Naive thymus-derived CD4-positive, alpha-beta T cell (primary cell): ENCODE data around the gene PPP1R1B. TPM values are rescaled to one million over a fixed set of nuclear protein-coding genes. Genes with fewer than 3 reads are reported as not detected.
A peak's percentile ranks its signal among the peaks of the same experiment; 100 is the strongest.

Experiments
- ATAC-seq: fragments of 150-1000 bp; cut with Tn5 transposase; 2 replicates; pipeline ENCODE4 v1.10.0; 2021; ENCODE audit warnings: mild to moderate bottlenecking, moderate library complexity
- CTCF ChIA-PET: fragments of 350-600 bp; sonication (Branson Sonifier 250); formaldehyde crosslinking; loops from one replicate; lab custom pipeline; 2021; ENCODE audit warnings: antibody characterized with exemption; lab: Charles Lee
- POLR2A ChIA-PET: fragments of 350-600 bp; sonication (Branson Sonifier 250); formaldehyde crosslinking; loops from one replicate; lab custom pipeline; 2021; ENCODE audit warnings: antibody characterized with exemption, inconsistent platforms; lab: Charles Lee
- DNase-seq, 9 donors: peaks; one replicate each; pipeline versions ENCODE4 v3.0.0 to v3.0.0-alpha.2; 2020 to 2022; ENCODE audit warnings: mixed read lengths in 1 of 9
- H3K27ac ChIP-seq: one replicate; pipeline ENCODE4 v1.7.0; 2013; ENCODE audit warnings: mild to moderate bottlenecking, low read depth, low read length, moderate library complexity
- H3K27me3 ChIP-seq, 2 donors: one replicate each; pipeline ENCODE4 v1.7.0; 2013; ENCODE audit warnings: low read length in 2 of 2, mild to moderate bottlenecking in 2 of 2, moderate library complexity in 2 of 2; ENCODE audit not compliant: control insufficient read depth in 2 of 2, insufficient read depth in 2 of 2
- H3K36me3 ChIP-seq, 3 experiments: 1 replicate in 2 of 3; 2 replicates in 1 of 3; pipeline ENCODE4 v1.7.0; 2013; ENCODE audit warnings: low read length in 3 of 3, mild to moderate bottlenecking in 3 of 3, moderate library complexity in 1 of 3; ENCODE audit not compliant: insufficient read depth in 3 of 3, control insufficient read depth in 2 of 3
- H3K4me1 ChIP-seq, 2 donors: one replicate each; pipeline ENCODE4 v1.7.0; 2013; ENCODE audit warnings: low read length in 2 of 2, mild to moderate bottlenecking in 2 of 2, moderate library complexity in 1 of 2; ENCODE audit not compliant: control insufficient read depth in 2 of 2, insufficient read depth in 2 of 2
- H3K4me3 ChIP-seq: 2 replicates; pipeline ENCODE4 v1.7.0; 2013; ENCODE audit warnings: mild to moderate bottlenecking, low read length
- H3K9me3 ChIP-seq, 3 experiments: 1 replicate in 2 of 3; 2 replicates in 1 of 3; pipeline ENCODE4 v1.7.0; 2013; ENCODE audit warnings: low read length in 3 of 3; ENCODE audit not compliant: control insufficient read depth in 2 of 3
- H3K27ac Mint-ChIP-seq, 9 donors: one replicate each; pipeline ENCODE4 v1.8.0; 2020 to 2022; ENCODE audit warnings: mixed read lengths in 9 of 9, mild to moderate bottlenecking in 8 of 9, moderate library complexity in 5 of 9, inconsistent platforms in 2 of 9
- H3K27me3 Mint-ChIP-seq, 5 donors: one replicate each; pipeline ENCODE4 v1.8.0; 2021 to 2022; ENCODE audit warnings: mixed read lengths in 5 of 5, mild to moderate bottlenecking in 1 of 5
- H3K36me3 Mint-ChIP-seq, 5 donors: one replicate each; pipeline ENCODE4 v1.8.0; 2020 to 2022; ENCODE audit warnings: mixed read lengths in 5 of 5, mild to moderate bottlenecking in 3 of 5, inconsistent platforms in 1 of 5
- H3K4me1 Mint-ChIP-seq, 7 donors: one replicate each; pipeline ENCODE4 v1.8.0; 2020 to 2022; ENCODE audit warnings: mixed read lengths in 7 of 7, mild to moderate bottlenecking in 3 of 7, inconsistent platforms in 1 of 7
- H3K4me3 Mint-ChIP-seq, 10 donors: one replicate each; pipeline ENCODE4 v1.8.0; 2020 to 2022; ENCODE audit warnings: mild to moderate bottlenecking in 10 of 10, mixed read lengths in 10 of 10, moderate library complexity in 6 of 10, inconsistent platforms in 2 of 10
- H3K9me3 Mint-ChIP-seq, 11 donors: one replicate each; pipeline ENCODE4 v1.8.0; 2020 to 2022; ENCODE audit warnings: mixed read lengths in 11 of 11, mild to moderate bottlenecking in 4 of 11, inconsistent platforms in 1 of 11, moderate library complexity in 1 of 11
- intact Hi-C, 2 donors: fragments of 100-400 bp; cut with micrococcal nuclease; formaldehyde crosslinking; loops; one replicate each; pipeline ENCODE4 v1.15.1; 2023
- polyA plus RNA-seq, 2 donors: library from polyadenylated mRNA; unstranded; fragments of 300-500 nt; fragmentation: Illumina TruSeq; gene quantifications; one replicate each; pipeline ENCODE4 v1.2.3, GENCODE V29; 2021
- total RNA-seq, 6 experiments: library from RNA in 5 of 6; stranded (reverse) in 5 of 6; gene quantifications; 1 replicate in 5 of 6; 2 replicates in 1 of 6; pipeline ENCODE4 v1.2.3 and lab custom pipeline; 2021 to 2026

Gene PPP1R1B
- total and polyA plus RNA-seq, 7 experiments from 2014 or later, result not detected

DNA sequence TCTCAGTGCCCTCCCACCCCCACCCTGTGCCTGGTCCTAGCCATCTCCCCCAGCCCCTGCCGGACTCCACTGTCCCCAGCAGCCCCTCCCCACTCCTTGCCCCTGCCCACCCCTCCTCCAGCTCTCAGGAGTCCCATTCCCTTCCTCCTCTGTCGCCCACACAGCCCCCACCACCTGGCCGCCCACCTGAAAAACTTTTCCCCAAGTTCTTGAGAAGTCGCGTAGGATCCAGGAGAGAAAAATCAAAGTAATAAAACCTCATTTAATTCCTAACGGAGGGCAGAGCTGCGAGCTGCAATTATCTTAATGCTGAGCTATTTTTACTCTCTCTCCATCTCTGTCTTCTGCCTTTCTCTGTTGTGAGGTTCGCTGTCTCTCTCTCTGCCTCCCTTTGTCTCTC, 2.4 kb upstream of the PPP1R1B start:
- DNase-seq (no peak), ATAC-seq (no peak)
- Histone ChIP-seq H3K27me3 (peaks cover 3 to 4% of the 10 kb centered on the region in 2 donors), H3K36me3 (no peaks in the 10 kb centered on the region), H3K9me3 (no peaks in the 10 kb centered on the region), H3K4me1 (peaks cover 6 to 17% of the 10 kb centered on the region in 2 donors), H3K27ac (no peak overlapping the region), H3K4me3 (no peak overlapping the region)
- ChIA-PET POLR2A (interaction anchor here (1.1 to 1.4 kb wide), 3 partner anchors 10 to 42 kb away, joined by 3 to 6 read pairs (median 5); partner anchors contain the start of gene STARD3), CTCF (interaction anchor here (1.0 to 8.9 kb wide), 8 partner anchors 11 to 156 kb away, joined by 3 to 104 read pairs (median 4); partner anchors contain the start of genes MIEN1 and STARD3)
- peaks cover 0 to 1% (median 0%) of the 10 kb centered on the region in 11 donors for H3K9me3 Mint-ChIP-seq
- H3K27ac Mint-ChIP-seq, result peak overlapping the region in 1 of 9 donors; percentile 58
- H3K36me3 Mint-ChIP-seq, result no peaks in the 10 kb centered on the region
- H3K4me1 Mint-ChIP-seq, result peaks cover 12 to 34% (median 22%) of the 10 kb centered on the region in 7 donors
- H3K27me3 Mint-ChIP-seq, result peaks cover 10 to 69% (median 27%) of the 10 kb centered on the region in 5 donors
- peak overlapping the region in 1 of 10 donors; percentile 12 for H3K4me3 Mint-ChIP-seq
- intact Hi-C loops, result loop anchor here in 1 of 2 donors (5.0 kb wide), 2 partner anchors 43 to 338 kb away; partner anchors contain the start of genes GSDMA, PNMT and TCAP

DNA sequence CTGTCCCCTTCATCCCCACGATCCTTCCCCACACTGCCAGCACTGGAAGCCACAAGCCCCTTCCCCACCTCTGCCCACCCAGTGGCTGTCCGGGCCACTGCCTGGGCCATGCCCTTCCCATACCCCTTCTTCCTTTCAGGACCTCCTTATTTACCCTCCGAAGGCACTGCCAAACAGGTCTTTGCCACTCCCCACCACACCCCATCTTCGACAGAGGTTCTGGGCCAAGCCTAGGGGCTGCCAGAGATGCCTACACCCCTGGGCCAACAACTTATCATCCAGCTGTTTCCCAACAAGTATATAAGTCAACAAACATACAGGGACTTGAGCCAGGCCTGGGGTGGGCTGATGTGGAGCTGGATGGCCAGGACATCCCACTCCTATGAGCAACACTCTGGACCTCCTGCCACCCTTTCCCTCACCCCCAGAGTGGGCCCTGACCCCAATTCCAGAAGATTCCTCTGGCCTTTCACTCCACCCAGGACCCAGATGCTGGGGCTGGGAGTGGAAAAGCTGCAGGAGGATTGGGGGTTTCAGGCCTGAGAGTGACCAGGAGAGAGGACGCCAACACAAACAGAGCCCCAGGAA, 1.5 kb upstream of the PPP1R1B start:
- ChIA-PET CTCF (interaction anchor here (1.0 to 8.9 kb wide), 8 partner anchors 10 to 155 kb away, joined by 3 to 104 read pairs (median 4); partner anchors contain the start of genes MIEN1 and STARD3), POLR2A (interaction anchor here (0.5 to 1.3 kb wide), 5 partner anchors 9 to 667 kb away, joined by 3 to 6 read pairs (median 3); no protein-coding TSS in a partner anchor)
- Histone ChIP-seq H3K4me3 (no peak overlapping the region), H3K4me1 (peaks cover 6 to 17% of the 10 kb centered on the region in 2 donors), H3K27me3 (peaks cover 3 to 4% of the 10 kb centered on the region in 2 donors), H3K36me3 (no peaks in the 10 kb centered on the region), H3K9me3 (no peaks in the 10 kb centered on the region), H3K27ac (no peak overlapping the region)
- H3K4me3 Mint-ChIP-seq, result peak overlapping the region in 3 of 10 donors; percentile 39 to 62 (median 47)
- no peak for DNase-seq
- no peak overlapping the region for H3K27ac Mint-ChIP-seq
- peaks cover 0 to 1% (median 0%) of the 10 kb centered on the region in 11 donors for H3K9me3 Mint-ChIP-seq
- ATAC-seq, result no peak
- H3K36me3 Mint-ChIP-seq, result no peaks in the 10 kb centered on the region
- intact Hi-C loops, result no loop called here
- H3K4me1 Mint-ChIP-seq, result peaks cover 12 to 34% (median 22%) of the 10 kb centered on the region in 7 donors
- peaks cover 10 to 68% (median 27%) of the 10 kb centered on the region in 5 donors for H3K27me3 Mint-ChIP-seq

DNA sequence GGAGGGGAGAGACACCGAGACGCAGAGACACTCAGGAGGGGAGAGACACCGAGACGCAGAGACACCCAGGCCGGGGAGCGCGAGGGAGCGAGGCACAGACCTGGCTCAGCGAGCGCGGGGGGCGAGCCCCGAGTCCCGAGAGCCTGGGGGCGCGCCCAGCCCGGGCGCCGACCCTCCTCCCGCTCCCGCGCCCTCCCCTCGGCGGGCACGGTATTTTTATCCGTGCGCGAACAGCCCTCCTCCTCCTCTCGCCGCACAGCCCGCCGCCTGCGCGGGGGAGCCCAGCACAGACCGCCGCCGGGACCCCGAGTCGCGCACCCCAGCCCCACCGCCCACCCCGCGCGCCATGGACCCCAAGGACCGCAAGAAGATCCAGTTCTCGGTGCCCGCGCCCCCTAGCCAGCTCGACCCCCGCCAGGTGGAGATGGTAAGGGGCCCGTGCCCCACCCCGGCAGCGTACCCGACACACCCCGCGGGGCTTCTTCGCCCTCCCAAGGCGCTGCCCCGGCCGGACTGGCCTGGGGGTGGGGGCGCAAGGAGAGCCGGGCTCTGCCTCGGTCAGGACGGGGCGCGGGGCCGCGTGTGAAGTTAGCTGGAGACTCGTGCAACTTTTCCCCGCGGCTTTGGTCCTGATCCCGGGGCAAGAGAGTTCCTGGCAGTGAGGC, 427 bp downstream of the PPP1R1B start:
- intact Hi-C loops, result no loop called here
- H3K4me3 Mint-ChIP-seq, result peak overlapping the region in 7 of 10 donors; percentile 7 to 77 (median 65)
- H3K4me1 Mint-ChIP-seq, result peaks cover 7 to 36% (median 26%) of the 10 kb centered on the region in 7 donors
- H3K4me3 ChIP-seq, result peak overlapping the region; percentile 17
- no peaks in the 10 kb centered on the region for H3K9me3 ChIP-seq
- ATAC-seq (no peak), DNase-seq (no peak)
- ChIA-PET CTCF (interaction anchor here (1.0 to 8.9 kb wide), 3 partner anchors 8 to 155 kb away, joined by 3 to 104 read pairs (median 3); partner anchors contain the start of gene STARD3), POLR2A (interaction anchor here (0.7 kb wide), 1 partner anchor 20 kb away, joined by 3 read pairs; no protein-coding TSS in a partner anchor)
- H3K27ac Mint-ChIP-seq, result no peak overlapping the region
- H3K27me3 ChIP-seq, result peaks cover 3 to 4% of the 10 kb centered on the region in 2 donors
- peaks cover 0 to 1% (median 0%) of the 10 kb centered on the region in 11 donors for H3K9me3 Mint-ChIP-seq
- peaks cover 4 to 14% of the 10 kb centered on the region in 2 donors for H3K4me1 ChIP-seq
- no peaks in the 10 kb centered on the region for H3K36me3 Mint-ChIP-seq
- no peak overlapping the region for H3K27ac ChIP-seq
- H3K36me3 ChIP-seq, result no peaks in the 10 kb centered on the region
- H3K27me3 Mint-ChIP-seq, result peaks cover 10 to 73% (median 32%) of the 10 kb centered on the region in 5 donors

DNA sequence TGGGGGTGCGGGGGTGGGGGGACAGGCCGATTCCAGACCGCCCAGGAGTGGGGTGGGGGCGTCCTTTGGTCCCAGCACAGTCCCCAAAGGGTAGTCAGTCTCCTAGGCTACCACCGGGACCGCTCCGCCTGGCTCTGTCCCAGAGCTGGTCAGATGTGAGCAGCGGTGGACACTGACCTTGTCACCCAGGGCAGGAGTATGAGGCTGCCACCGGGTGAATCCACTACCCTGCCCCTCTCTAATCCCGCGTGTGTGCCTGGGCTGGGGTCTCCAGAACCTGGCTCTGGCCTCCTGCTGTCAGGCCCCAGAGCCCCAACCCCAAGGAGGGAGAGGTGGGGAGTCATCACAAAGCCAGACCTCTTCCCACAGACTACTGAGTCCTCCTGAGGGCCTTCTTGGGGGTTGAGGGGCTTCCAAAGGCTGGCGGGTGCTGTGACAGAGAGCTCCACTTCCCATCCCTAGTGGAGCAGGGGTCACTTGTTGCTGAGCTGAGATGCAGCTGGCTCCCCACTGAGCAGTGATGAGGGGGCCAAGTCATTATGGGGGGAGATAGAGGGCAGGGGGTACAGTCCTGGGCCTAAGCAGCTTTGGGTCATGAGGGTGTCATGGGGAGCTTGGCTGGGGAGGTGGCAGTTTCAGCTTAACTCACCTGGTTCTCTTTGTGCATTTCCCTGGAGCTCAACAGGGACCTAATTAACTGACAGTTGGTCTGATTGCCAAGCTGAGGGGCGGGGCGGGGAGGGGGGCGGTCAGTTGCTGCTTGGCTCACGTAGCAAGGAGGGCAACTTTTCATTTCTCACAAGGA, 1.2 kb downstream of the PPP1R1B start:
- no peak overlapping the region for H3K4me3 ChIP-seq
- H3K9me3 ChIP-seq, result no peaks in the 10 kb centered on the region
- H3K36me3 ChIP-seq, result no peaks in the 10 kb centered on the region
- H3K4me1 ChIP-seq, result peaks cover 0 to 12% of the 10 kb centered on the region in 2 donors
- CTCF ChIA-PET, result interaction anchor here (0.8 to 1.7 kb wide), 3 partner anchors 9 to 26 kb away, joined by 3 to 5 read pairs (median 3); no protein-coding TSS in a partner anchor
- Mint-ChIP-seq H3K9me3 (peaks cover 0 to 1% (median 0%) of the 10 kb centered on the region in 11 donors), H3K36me3 (no peaks in the 10 kb centered on the region), H3K4me3 (peak overlapping the region in 5 of 10 donors; percentile 6 to 42 (median 15)), H3K27me3 (peaks cover 10 to 73% (median 32%) of the 10 kb centered on the region in 5 donors), H3K27ac (no peak overlapping the region), H3K4me1 (peaks cover 0 to 30% (median 21%) of the 10 kb centered on the region in 7 donors)
- no peak overlapping the region for H3K27ac ChIP-seq
- no peak for ATAC-seq
- POLR2A ChIA-PET, result interaction anchor here (1.5 kb wide), 1 partner anchor 41 kb away, joined by 3 read pairs; the partner anchor contains the start of gene PNMT
- no peak for DNase-seq
- H3K27me3 ChIP-seq, result peaks cover 3 to 4% of the 10 kb centered on the region in 2 donors
- intact Hi-C loops, result no loop called here

DNA sequence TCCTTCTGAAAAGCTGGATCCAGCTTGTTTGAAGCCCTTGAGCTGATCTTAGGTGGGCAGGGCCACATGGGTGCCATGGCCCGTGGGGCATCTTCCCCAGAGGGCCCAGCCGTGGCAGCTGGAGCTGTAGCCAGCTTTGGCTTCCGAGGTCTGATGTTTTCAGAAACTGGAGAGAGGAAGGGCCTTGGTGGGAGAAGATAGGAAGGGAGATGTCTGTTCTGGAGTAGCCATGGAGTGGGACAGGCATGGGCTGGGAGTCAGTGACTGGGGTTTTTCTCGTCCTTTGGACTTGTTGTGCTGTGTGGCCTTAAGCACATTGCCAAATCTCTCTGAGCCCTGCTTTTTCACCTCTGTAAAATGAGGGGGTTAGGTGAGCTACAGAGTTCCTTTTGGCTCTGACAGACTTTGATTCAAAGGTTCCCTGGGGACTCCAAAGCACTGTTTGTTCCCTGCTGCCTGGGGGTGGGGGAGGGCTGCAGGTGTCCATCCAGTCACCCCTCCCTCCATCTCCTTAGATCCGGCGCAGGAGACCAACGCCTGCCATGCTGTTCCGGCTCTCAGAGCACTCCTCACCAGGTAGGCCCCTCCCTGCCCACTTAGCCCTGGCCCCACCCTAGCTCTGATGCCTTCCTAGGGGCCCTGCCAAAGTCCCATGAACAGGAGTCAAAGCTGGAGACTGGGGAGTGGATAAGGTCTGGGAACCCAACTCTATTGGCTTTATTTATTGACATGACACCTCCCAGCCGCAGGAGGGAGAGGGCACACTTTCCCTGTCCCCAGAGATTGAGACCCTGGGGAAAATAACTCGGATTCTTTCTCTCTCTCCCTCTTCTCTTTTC, 2.1 kb downstream of the PPP1R1B start:
- ATAC-seq, result no peak
- intact Hi-C loops, result no loop called here
- Mint-ChIP-seq H3K4me3 (peak overlapping the region in 1 of 10 donors; percentile 34), H3K36me3 (no peaks in the 10 kb centered on the region), H3K27ac (no peak overlapping the region), H3K27me3 (peaks cover 10 to 67% (median 32%) of the 10 kb centered on the region in 5 donors), H3K4me1 (peaks cover 0 to 27% (median 18%) of the 10 kb centered on the region in 7 donors), H3K9me3 (peaks cover 0 to 1% (median 0%) of the 10 kb centered on the region in 11 donors)
- ChIA-PET POLR2A (interaction anchor here (0.6 to 1.5 kb wide), 2 partner anchors 40 to 179 kb away, joined by 3 to 4 read pairs; partner anchors contain the start of gene PNMT), CTCF (interaction anchor here (0.6 to 1.7 kb wide), 5 partner anchors 10 to 336 kb away, joined by 3 to 5 read pairs (median 3); no protein-coding TSS in a partner anchor)
- Histone ChIP-seq H3K27ac (no peak overlapping the region), H3K27me3 (peaks cover 3 to 4% of the 10 kb centered on the region in 2 donors), H3K4me3 (no peak overlapping the region), H3K9me3 (no peaks in the 10 kb centered on the region), H3K4me1 (peaks cover 0 to 8% of the 10 kb centered on the region in 2 donors), H3K36me3 (no peaks in the 10 kb centered on the region)
- no peak for DNase-seq
